Activated effector memory CD4-positive, alpha-beta T cell treated with anti-CD3 and anti-CD28 coated beads, Interleukin-2, amount 50 U/mL, for 16 hours (primary cell): ENCODE measurements around the gene PAF1.
"Not testable (repeated sequence)": the region's sequence is repeated elsewhere in the genome, so short reads cannot be mapped to it uniquely, and the experiment has no call there.

Experiments
- DNase-seq: peaks from one replicate; pipeline ENCODE4 v3.0.0-alpha.2; 2020

PAF1 gene

DNA sequence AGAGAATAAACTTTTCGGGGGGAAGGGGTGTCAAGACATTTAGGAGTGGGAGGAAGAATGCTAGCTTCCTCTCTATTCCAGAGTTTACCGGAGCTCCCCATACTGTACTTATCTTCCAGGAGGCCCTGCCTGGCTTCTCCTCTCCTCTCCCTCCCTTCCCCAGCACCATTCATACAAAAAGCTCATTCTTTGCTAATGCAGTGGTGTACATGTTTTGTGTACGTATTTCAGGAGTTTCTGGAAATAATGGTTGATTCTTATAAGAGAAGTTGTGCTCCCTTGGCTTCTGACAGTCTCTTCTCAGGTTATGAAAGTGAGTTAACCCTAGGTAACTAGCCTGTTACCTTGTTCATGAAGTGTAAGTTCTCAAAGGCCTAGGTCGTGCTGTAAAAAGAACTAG is 41.6 kb downstream of the PAF1 start:
- no peak for DNase-seq

DNA sequence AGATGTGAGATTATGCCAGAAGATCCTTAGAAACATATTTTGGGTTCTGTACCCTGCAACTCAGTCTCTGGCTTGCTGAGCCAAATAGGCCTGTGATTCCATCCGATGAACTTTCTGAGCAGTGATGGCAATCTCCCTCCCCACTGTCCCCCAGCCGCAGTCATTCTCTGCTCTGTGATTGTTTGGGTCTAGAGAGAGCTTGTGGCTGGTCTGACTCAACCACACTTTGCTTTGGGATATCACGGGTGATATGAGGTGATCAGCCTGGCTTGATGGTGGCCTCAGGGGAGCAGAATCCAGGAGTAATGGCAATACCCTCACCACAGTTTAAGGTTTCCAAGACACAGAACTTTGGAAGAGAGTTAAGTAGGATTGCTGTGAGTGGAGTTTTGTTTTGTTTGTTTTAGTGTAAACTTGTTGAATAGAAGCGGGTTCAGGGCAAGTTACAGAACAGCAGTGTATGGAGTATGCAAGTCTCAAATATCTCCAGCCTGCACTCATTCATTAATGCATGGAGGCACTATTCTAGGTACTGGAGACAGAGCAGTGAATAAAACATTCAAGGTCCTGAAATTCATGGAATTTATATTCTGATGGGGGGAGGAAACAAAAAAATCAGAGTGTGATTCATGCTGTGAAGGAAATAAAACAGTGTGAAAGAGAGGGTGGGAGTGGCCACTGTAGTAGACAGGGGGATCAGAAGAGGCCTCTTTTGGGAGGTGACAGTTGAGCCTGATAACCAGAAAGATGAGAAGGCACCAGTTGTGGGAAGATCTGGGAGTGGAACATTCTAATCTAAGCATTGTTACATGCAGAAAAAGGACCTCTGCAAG is 43.4 kb downstream of the PAF1 start:
- no peak for DNase-seq

GRCh38 chr19:39345956-39346355 is 45.0 kb downstream of the PAF1 start:
- no peak for DNase-seq

DNA sequence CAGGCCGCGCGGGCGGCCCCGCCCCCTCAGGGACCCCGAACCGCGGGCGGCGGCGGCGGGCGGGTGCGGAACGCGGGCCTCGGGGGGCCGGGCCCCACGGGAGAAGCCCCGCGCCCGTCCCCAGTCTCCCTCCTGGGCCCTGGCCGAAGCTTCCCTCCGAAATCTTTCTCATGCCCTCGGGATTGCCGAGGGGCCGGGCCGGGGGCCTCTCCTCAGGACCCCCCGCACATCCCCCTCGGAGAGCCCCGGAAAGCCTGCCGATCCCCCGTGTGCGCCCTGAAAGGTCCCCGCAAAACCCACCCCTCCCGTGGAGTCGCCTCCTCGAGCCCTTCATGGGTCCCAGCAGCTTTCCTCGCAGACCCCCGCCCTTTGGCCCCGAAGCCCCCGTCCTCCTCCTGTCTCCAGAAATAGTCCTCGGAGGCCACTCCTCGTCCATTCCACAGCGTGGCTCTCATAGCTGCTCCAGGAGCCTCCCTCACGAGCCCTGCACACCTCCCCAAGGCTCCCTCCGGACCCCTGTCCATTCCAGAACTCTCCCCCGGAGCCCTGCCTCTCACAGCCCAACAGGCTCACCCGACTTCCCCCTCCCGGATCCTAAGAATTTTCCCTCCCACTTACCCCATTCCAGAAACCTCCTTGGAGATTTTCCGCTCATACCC is 48.1 kb downstream of the PAF1 start:
- peak; percentile 64 for DNase-seq

- peak; percentile 100 for DNase-seq
Observed at GRCh38 chr19:39341719-39342604, 48.9 kb downstream of the PAF1 start, which contains the start of gene SAMD4B. Gene SAMD4B, plus strand, starts transcription at chr19:39342421. Its CDS starts 14,473 bp downstream, at chr19:39356894.

- no peak for DNase-seq
Observed at GRCh38 chr19:39341129-39341718, 49.7 kb downstream of the PAF1 start.

DNA sequence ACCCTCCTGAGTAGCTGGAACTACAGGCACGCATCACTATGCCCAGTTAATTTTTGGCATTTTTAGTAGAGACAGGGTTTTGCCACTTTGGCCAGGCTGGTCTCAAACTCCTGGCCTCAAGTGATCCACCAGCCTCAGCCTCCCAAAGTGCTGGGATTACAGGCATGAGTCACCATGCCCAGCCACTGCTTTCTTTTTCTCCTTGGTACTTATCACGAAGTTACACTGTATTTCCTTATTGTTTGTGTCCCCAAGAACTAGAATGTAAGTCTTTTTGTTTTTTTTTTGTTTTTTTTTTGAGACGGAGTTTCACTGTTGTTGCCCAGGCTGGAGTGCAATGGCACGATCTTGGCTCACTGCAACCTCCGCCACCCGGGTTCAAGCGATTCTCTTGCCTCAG is 50.8 kb downstream of the PAF1 start:
- DNase-seq, result not testable (repeated sequence)

- no peak for DNase-seq
Observed at GRCh38 chr19:39339674-39340073, 51.2 kb downstream of the PAF1 start.

DNA sequence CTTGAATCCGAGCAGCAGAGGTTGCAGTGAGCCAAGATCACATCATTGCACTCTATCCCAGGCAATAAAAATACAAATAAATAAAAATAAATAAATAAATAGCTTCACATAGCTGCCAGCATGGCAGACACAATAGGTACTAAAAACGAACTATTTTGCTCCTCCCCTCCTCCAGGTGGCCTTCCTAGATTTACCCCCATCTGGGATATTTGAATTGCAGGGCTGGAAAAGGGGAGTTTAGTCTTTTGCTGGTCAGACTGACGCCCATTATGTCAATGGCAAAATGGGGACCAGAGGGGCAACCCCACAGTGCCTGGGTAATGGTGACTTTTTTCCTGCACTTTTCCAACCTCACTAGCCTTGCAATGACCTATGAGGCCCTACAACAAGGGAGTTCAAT is 54.4 kb downstream of the PAF1 start:
- no peak for DNase-seq
